Measurements from ENCODE around the gene KCNMB4.

DNA sequence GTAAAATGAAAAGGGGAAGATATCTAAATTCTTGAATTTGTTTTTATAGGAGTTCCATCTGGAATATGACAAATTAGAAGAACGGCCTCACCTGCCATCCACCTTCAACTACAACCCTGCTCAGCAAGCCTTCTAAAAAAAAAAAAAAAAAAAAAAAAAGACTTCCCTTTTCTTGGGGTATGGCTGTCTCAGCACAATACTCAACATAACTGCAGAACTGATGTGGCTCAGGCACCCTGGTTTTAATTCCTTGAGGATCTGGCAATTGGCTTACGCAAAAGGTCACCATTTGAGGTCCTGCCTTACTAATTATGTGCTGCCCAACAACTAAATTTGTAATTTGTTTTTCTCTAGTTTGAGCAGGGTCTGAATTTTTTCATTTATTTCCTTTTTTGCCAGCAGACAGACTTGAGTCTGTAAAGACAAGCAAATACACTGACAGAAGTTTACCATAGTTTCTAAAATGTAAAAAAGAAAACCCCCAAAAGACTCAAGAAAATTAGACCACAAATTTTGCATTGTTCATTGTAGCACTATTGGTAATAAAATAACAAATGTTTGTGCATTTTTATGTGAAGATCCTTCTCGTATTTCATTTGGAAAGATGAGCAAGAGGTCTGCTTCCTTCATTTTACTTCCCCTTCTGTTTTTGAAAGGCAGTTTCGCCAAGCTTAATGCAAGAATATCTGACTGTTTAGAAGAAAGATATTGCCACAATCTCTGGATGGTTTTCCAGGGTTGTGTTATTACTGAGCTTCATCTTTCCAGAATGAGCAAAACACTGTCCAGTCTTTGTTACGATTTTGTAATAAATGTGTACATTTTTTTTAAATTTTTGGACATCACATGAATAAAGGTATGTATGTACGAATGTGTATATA is 12.1 kb upstream of the KCNMB4 start:
- TF ChIP-seq, protein P1, sequence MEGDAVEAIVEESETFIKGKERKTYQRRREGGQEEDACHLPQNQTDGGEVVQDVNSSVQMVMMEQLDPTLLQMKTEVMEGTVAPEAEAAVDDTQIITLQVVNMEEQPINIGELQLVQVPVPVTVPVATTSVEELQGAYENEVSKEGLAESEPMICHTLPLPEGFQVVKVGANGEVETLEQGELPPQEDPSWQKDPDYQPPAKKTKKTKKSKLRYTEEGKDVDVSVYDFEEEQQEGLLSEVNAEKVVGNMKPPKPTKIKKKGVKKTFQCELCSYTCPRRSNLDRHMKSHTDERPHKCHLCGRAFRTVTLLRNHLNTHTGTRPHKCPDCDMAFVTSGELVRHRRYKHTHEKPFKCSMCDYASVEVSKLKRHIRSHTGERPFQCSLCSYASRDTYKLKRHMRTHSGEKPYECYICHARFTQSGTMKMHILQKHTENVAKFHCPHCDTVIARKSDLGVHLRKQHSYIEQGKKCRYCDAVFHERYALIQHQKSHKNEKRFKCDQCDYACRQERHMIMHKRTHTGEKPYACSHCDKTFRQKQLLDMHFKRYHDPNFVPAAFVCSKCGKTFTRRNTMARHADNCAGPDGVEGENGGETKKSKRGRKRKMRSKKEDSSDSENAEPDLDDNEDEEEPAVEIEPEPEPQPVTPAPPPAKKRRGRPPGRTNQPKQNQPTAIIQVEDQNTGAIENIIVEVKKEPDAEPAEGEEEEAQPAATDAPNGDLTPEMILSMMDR (IDR thresholded peaks at IDR 0.05) = no peak
- TF ChIP-seq POLR2A (IDR thresholded peaks at IDR 0.05) = no peak

Data from ovary (tissue), 3 donors.